ENCODE results near the gene PHACTR2.
A peak's percentile ranks its signal among the peaks of the same experiment; 100 is the strongest.

The PHACTR2 gene

GRCh38 chr6:143676437-143677045, 1.2 kb upstream of the PHACTR2 start:
- H3K4me1 ChIP-seq (ENCODE audit: insufficient read depth, low read length): no peaks in the 10 kb centered on the region
- no peaks in the 10 kb centered on the region for H3K36me3 ChIP-seq (ENCODE audit: insufficient read depth, low read length)
- H3K9ac ChIP-seq (ENCODE audit: low read length): no peak overlapping the region
- H3K27ac ChIP-seq (ENCODE audit: low read depth, low read length): no peak overlapping the region
- no peaks in the 10 kb centered on the region for H3K9me3 ChIP-seq (ENCODE audit: low read length)
- no peak overlapping the region for H3K4me3 ChIP-seq (ENCODE audit: low read depth in 1 of 2, low read length in 2 of 2)
- H3K27me3 ChIP-seq (ENCODE audit: control insufficient read depth in 1 of 2, insufficient read depth in 2 of 2, low read length in 2 of 2): no peaks in the 10 kb centered on the region

GRCh38 chr6:143677577-143677890, 231 bp upstream of the PHACTR2 start:
- Histone ChIP-seq H3K27ac (ENCODE audit: low read depth, low read length) (peak overlapping the region; percentile 68), H3K9ac (ENCODE audit: low read length) (no peak overlapping the region), H3K4me3 (ENCODE audit: low read depth in 1 of 2, low read length in 2 of 2) (peak overlapping the region; percentile 48 to 85), H3K4me1 (ENCODE audit: insufficient read depth, low read length) (no peaks in the 10 kb centered on the region), H3K27me3 (ENCODE audit: control insufficient read depth in 1 of 2, insufficient read depth in 2 of 2, low read length in 2 of 2) (no peaks in the 10 kb centered on the region), H3K9me3 (ENCODE audit: low read length) (no peaks in the 10 kb centered on the region), H3K36me3 (ENCODE audit: insufficient read depth, low read length) (no peaks in the 10 kb centered on the region)

- H3K4me1 ChIP-seq (ENCODE audit: insufficient read depth, low read length): no peaks in the 10 kb centered on the region
- no peaks in the 10 kb centered on the region for H3K9me3 ChIP-seq (ENCODE audit: low read length)
- H3K27ac ChIP-seq (ENCODE audit: low read depth, low read length): peak overlapping the region; percentile 68
- H3K9ac ChIP-seq (ENCODE audit: low read length): peak overlapping the region; percentile 63
- H3K4me3 ChIP-seq (ENCODE audit: low read depth in 1 of 2, low read length in 2 of 2): peak overlapping the region in 1 of 2 donors; percentile 85
- no peaks in the 10 kb centered on the region for H3K36me3 ChIP-seq (ENCODE audit: insufficient read depth, low read length)
- no peaks in the 10 kb centered on the region for H3K27me3 ChIP-seq (ENCODE audit: control insufficient read depth in 1 of 2, insufficient read depth in 2 of 2, low read length in 2 of 2)
These were observed 1.3 kb downstream of the PHACTR2 start for GRCh38 chr6:143679041-143679440.

- H3K27ac ChIP-seq (ENCODE audit: low read depth, low read length): no peak overlapping the region
- no peaks in the 10 kb centered on the region for H3K27me3 ChIP-seq (ENCODE audit: control insufficient read depth in 1 of 2, insufficient read depth in 2 of 2, low read length in 2 of 2)
- no peak overlapping the region for H3K9ac ChIP-seq (ENCODE audit: low read length)
- no peaks in the 10 kb centered on the region for H3K4me1 ChIP-seq (ENCODE audit: insufficient read depth, low read length)
- H3K9me3 ChIP-seq (ENCODE audit: low read length): no peaks in the 10 kb centered on the region
- no peak overlapping the region for H3K4me3 ChIP-seq (ENCODE audit: low read depth in 1 of 2, low read length in 2 of 2)
- no peaks in the 10 kb centered on the region for H3K36me3 ChIP-seq (ENCODE audit: insufficient read depth, low read length)
These were observed 2.4 kb downstream of the PHACTR2 start for GRCh38 chr6:143680141-143680540.

- no peak overlapping the region for H3K9ac ChIP-seq (ENCODE audit: low read length)
- H3K4me1 ChIP-seq (ENCODE audit: insufficient read depth, low read length): peaks cover 7% of the 10 kb centered on the region
- no peak overlapping the region for H3K4me3 ChIP-seq (ENCODE audit: low read depth in 1 of 2, low read length in 2 of 2)
These were observed 5.0 kb downstream of the PHACTR2 start for GRCh38 chr6:143682805-143683204.

GRCh38 chr6:143684486-143684885, 6.7 kb downstream of the PHACTR2 start:
- Histone ChIP-seq H3K4me3 (ENCODE audit: low read depth in 1 of 2, low read length in 2 of 2) (no peak overlapping the region), H3K9ac (ENCODE audit: low read length) (no peak overlapping the region), H3K27me3 (ENCODE audit: control insufficient read depth in 1 of 2, insufficient read depth in 2 of 2, low read length in 2 of 2) (no peaks in the 10 kb centered on the region), H3K36me3 (ENCODE audit: insufficient read depth, low read length) (no peaks in the 10 kb centered on the region), H3K27ac (ENCODE audit: low read depth, low read length) (no peak overlapping the region), H3K9me3 (ENCODE audit: low read length) (no peaks in the 10 kb centered on the region), H3K4me1 (ENCODE audit: insufficient read depth, low read length) (peaks cover 12% of the 10 kb centered on the region)

More at GRCh38 chr6:143682805-143683204, 5.0 kb downstream of the PHACTR2 start:
- H3K36me3 ChIP-seq (ENCODE audit: insufficient read depth, low read length): no peaks in the 10 kb centered on the region
- H3K27ac ChIP-seq (ENCODE audit: low read depth, low read length): no peak overlapping the region
- H3K27me3 ChIP-seq (ENCODE audit: control insufficient read depth in 1 of 2, insufficient read depth in 2 of 2, low read length in 2 of 2): no peaks in the 10 kb centered on the region
- H3K9me3 ChIP-seq (ENCODE audit: low read length): no peaks in the 10 kb centered on the region

GRCh38 chr6:143685653-143686052, 7.9 kb downstream of the PHACTR2 start:
- no peaks in the 10 kb centered on the region for H3K9me3 ChIP-seq (ENCODE audit: low read length)

GRCh38 chr6:143687591-143687990, 9.8 kb downstream of the PHACTR2 start:
- peak overlapping the region; percentile 16 for H3K27ac ChIP-seq (ENCODE audit: low read depth, low read length)
- no peak overlapping the region for H3K4me3 ChIP-seq (ENCODE audit: low read depth in 1 of 2, low read length in 2 of 2)
- no peaks in the 10 kb centered on the region for H3K36me3 ChIP-seq (ENCODE audit: insufficient read depth, low read length)
- no peaks in the 10 kb centered on the region for H3K9me3 ChIP-seq (ENCODE audit: low read length)
- peaks cover 12% of the 10 kb centered on the region for H3K4me1 ChIP-seq (ENCODE audit: insufficient read depth, low read length)
- no peaks in the 10 kb centered on the region for H3K27me3 ChIP-seq (ENCODE audit: control insufficient read depth in 1 of 2, insufficient read depth in 2 of 2, low read length in 2 of 2)
- H3K9ac ChIP-seq (ENCODE audit: low read length): no peak overlapping the region

More at GRCh38 chr6:143685653-143686052, 7.9 kb downstream of the PHACTR2 start:
- H3K9ac ChIP-seq (ENCODE audit: low read length): no peak overlapping the region
- no peaks in the 10 kb centered on the region for H3K36me3 ChIP-seq (ENCODE audit: insufficient read depth, low read length)
- no peak overlapping the region for H3K4me3 ChIP-seq (ENCODE audit: low read depth in 1 of 2, low read length in 2 of 2)
- H3K4me1 ChIP-seq (ENCODE audit: insufficient read depth, low read length): peaks cover 12% of the 10 kb centered on the region
- H3K27me3 ChIP-seq (ENCODE audit: control insufficient read depth in 1 of 2, insufficient read depth in 2 of 2, low read length in 2 of 2): no peaks in the 10 kb centered on the region
- no peak overlapping the region for H3K27ac ChIP-seq (ENCODE audit: low read depth, low read length)

- no peak overlapping the region for H3K4me3 ChIP-seq (ENCODE audit: low read depth in 1 of 2, low read length in 2 of 2)
- H3K27ac ChIP-seq (ENCODE audit: low read depth, low read length): no peak overlapping the region
These were observed 10.9 kb downstream of the PHACTR2 start for GRCh38 chr6:143688681-143689080.

GRCh38 chr6:143689852-143690251, 12.1 kb downstream of the PHACTR2 start:
- Histone ChIP-seq H3K4me1 (ENCODE audit: insufficient read depth, low read length) (peaks cover 23% of the 10 kb centered on the region), H3K4me3 (ENCODE audit: low read depth in 1 of 2, low read length in 2 of 2) (no peak overlapping the region), H3K9ac (ENCODE audit: low read length) (no peak overlapping the region), H3K9me3 (ENCODE audit: low read length) (no peaks in the 10 kb centered on the region), H3K27ac (ENCODE audit: low read depth, low read length) (no peak overlapping the region), H3K27me3 (ENCODE audit: control insufficient read depth in 1 of 2, insufficient read depth in 2 of 2, low read length in 2 of 2) (no peaks in the 10 kb centered on the region), H3K36me3 (ENCODE audit: insufficient read depth, low read length) (no peaks in the 10 kb centered on the region)

More at GRCh38 chr6:143688681-143689080, 10.9 kb downstream of the PHACTR2 start:
- H3K9ac ChIP-seq (ENCODE audit: low read length): no peak overlapping the region
- no peaks in the 10 kb centered on the region for H3K36me3 ChIP-seq (ENCODE audit: insufficient read depth, low read length)
- no peaks in the 10 kb centered on the region for H3K9me3 ChIP-seq (ENCODE audit: low read length)
- no peaks in the 10 kb centered on the region for H3K27me3 ChIP-seq (ENCODE audit: control insufficient read depth in 1 of 2, insufficient read depth in 2 of 2, low read length in 2 of 2)
- H3K4me1 ChIP-seq (ENCODE audit: insufficient read depth, low read length): peaks cover 12% of the 10 kb centered on the region

GRCh38 chr6:143691155-143691554, 13.4 kb downstream of the PHACTR2 start:
- Histone ChIP-seq H3K27me3 (ENCODE audit: control insufficient read depth in 1 of 2, insufficient read depth in 2 of 2, low read length in 2 of 2) (no peaks in the 10 kb centered on the region), H3K9me3 (ENCODE audit: low read length) (no peaks in the 10 kb centered on the region), H3K9ac (ENCODE audit: low read length) (no peak overlapping the region), H3K36me3 (ENCODE audit: insufficient read depth, low read length) (no peaks in the 10 kb centered on the region), H3K4me1 (ENCODE audit: insufficient read depth, low read length) (peaks cover 26% of the 10 kb centered on the region), H3K27ac (ENCODE audit: low read depth, low read length) (no peak overlapping the region), H3K4me3 (ENCODE audit: low read depth in 1 of 2, low read length in 2 of 2) (no peak overlapping the region)

- Histone ChIP-seq H3K4me1 (ENCODE audit: insufficient read depth, low read length) (peaks cover 33% of the 10 kb centered on the region), H3K9me3 (ENCODE audit: low read length) (no peaks in the 10 kb centered on the region), H3K27ac (ENCODE audit: low read depth, low read length) (no peak overlapping the region), H3K27me3 (ENCODE audit: control insufficient read depth in 1 of 2, insufficient read depth in 2 of 2, low read length in 2 of 2) (no peaks in the 10 kb centered on the region), H3K9ac (ENCODE audit: low read length) (no peak overlapping the region), H3K4me3 (ENCODE audit: low read depth in 1 of 2, low read length in 2 of 2) (no peak overlapping the region), H3K36me3 (ENCODE audit: insufficient read depth, low read length) (no peaks in the 10 kb centered on the region)
These were observed 14.3 kb downstream of the PHACTR2 start for GRCh38 chr6:143691900-143692636.
